Neural cell (in vitro differentiated cells): Measurements from ENCODE around the gene CDX1.

Experiments
- CTCF ChIP-seq: fragments of 450-650 bp; IDR thresholded peaks from 2 replicates; pipeline ENCODE4 v1.5.1; 2014; ENCODE audit warnings: antibody characterized with exemption, mild to moderate bottlenecking, moderate library complexity; ENCODE audit not compliant: poor library complexity, severe bottlenecking
- EP300 ChIP-seq: fragments of 450-650 bp; conservative IDR thresholded peaks from 2 replicates; pipeline ENCODE4 v1.6.1; 2014; ENCODE audit warnings: antibody characterized with exemption, mild to moderate bottlenecking, moderate library complexity; ENCODE audit not compliant: poor library complexity, severe bottlenecking
- EZH2 ChIP-seq: fragments of 200-600, 300-800 bp; shearing (Covaris generic), sonication (generic); IDR thresholded peaks from 2 replicates; pipeline ENCODE4 v1.6.1; 2014; ENCODE audit warnings: antibody characterized with exemption, low read length, borderline replicate concordance, mild to moderate bottlenecking; ENCODE audit not compliant: insufficient read depth, poor library complexity, severe bottlenecking
- MXI1 ChIP-seq: fragments of 450-650 bp; conservative IDR thresholded peaks from 2 replicates; pipeline ENCODE4 v1.6.1; 2014; ENCODE audit warnings: antibody characterized with exemption, mild to moderate bottlenecking; ENCODE audit not compliant: poor library complexity, severe bottlenecking
- POLR2AphosphoS5 ChIP-seq: IDR thresholded peaks from 2 replicates; pipeline ENCODE4 v1.6.1; 2012
- RAD21 ChIP-seq: fragments of 450-650 bp; conservative IDR thresholded peaks from 2 replicates; pipeline ENCODE4 v1.6.1; 2014; ENCODE audit warnings: antibody characterized with exemption, mild to moderate bottlenecking, moderate library complexity
- REST ChIP-seq: IDR thresholded peaks from 2 replicates; pipeline ENCODE4 v1.6.1; 2012; ENCODE audit warnings: borderline replicate concordance
- SMC3 ChIP-seq: fragments of 450-650 bp; conservative IDR thresholded peaks from 2 replicates; pipeline ENCODE4 v1.6.1; 2014; ENCODE audit warnings: antibody characterized with exemption, mild to moderate bottlenecking, moderate library complexity; ENCODE audit not compliant: poor library complexity
- TAF1 ChIP-seq: IDR thresholded peaks from 2 replicates; pipeline ENCODE4 v1.6.1; 2012; ENCODE audit warnings: low read depth

- no peak for TF ChIP-seq CTCF
- TF ChIP-seq EP300: no peak
- no peak for TF ChIP-seq POLR2AphosphoS5
- no peak for TF ChIP-seq MXI1
- TF ChIP-seq SMC3: no peak
- no peak for TF ChIP-seq EZH2
- no peak for TF ChIP-seq TAF1
- TF ChIP-seq RAD21: no peak
- no peak for TF ChIP-seq REST
These were observed 10.0 kb upstream of the CDX1 start for GRCh38 chr5:150156540-150156939.
